ENCODE measurements around the gene LSR. TPM values are rescaled to one million over a fixed set of nuclear protein-coding genes. Genes with fewer than 3 reads are reported as not detected.

LSR gene
- total RNA-seq, 1 donor from 2014 or later = 229 TPM

DNA sequence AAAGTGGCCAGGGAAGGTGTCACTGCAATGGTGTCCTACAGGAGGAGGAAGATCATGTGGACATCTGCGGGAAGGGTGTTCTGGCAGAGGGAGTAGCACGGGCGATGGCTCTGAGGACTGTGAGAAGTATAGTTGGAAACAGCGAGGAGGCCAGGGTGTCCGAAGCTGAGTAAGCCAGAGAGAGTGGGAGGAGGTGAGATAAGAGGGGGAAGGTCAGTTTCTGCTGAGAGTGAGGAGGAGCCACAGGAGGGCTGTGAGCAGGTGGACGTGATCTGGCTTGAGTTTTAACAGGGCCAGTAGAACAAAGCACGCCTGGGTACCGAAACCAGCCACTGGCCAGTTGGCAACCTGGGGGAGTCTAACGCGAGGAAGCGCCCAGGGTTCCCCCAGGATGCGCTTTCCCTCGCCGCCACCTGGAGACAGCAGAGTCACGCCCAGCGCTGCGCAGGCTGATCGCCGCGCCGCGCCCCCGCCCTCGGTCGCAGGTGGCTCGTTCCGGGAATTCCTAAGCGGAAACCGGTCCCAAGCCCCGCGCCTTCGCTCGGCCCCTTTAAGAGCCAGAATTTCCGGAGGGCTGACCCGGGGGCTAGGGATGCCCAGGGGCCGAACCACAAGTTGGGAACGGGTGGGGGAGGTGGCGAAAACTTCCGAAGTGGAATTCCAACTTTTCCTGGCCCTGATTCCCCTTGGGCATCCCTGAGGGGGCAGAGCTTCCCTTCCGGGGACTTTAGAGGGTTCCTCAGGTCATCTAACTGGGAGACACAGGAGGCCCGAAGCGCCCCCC is 1.1 kb upstream of the LSR start:
- peak; percentile 87 for DNase-seq (ENCODE audit: low spot score)

DNA sequence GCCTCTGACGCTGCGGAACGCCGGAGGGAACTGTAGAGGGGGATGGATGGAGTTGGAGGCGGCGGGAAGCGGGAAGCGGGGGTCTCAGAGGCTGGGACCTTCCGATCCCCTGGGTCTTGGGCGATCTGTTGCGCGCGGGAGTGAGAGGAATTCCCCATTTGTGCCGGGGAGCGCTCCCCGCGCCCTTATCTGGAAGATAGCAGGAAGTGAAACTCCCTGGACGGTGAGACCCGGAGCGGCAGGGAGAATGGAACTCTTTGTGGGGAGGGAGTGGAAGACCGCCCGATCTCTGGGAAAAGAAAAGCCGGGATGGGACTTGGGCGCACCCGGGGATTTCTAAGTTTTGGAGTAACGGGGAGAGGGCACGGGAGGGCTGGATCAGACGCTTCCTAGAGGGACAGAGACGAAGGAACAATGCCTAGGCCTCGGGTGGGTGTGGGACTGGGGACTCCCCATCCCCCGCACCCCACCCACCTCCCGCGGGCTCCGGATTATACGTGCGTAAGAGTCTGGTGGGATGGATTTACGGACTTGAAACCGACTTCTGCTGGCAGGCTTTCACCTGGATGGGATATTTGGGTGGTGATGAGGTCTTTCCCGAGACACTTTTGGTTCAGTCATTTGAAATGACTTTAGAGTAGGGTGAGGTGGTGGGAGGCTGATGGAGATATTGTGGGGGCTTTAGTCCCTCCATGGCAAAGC is 495 bp downstream of the LSR start:
- DNase-seq (ENCODE audit: low spot score) = no peak

DNA sequence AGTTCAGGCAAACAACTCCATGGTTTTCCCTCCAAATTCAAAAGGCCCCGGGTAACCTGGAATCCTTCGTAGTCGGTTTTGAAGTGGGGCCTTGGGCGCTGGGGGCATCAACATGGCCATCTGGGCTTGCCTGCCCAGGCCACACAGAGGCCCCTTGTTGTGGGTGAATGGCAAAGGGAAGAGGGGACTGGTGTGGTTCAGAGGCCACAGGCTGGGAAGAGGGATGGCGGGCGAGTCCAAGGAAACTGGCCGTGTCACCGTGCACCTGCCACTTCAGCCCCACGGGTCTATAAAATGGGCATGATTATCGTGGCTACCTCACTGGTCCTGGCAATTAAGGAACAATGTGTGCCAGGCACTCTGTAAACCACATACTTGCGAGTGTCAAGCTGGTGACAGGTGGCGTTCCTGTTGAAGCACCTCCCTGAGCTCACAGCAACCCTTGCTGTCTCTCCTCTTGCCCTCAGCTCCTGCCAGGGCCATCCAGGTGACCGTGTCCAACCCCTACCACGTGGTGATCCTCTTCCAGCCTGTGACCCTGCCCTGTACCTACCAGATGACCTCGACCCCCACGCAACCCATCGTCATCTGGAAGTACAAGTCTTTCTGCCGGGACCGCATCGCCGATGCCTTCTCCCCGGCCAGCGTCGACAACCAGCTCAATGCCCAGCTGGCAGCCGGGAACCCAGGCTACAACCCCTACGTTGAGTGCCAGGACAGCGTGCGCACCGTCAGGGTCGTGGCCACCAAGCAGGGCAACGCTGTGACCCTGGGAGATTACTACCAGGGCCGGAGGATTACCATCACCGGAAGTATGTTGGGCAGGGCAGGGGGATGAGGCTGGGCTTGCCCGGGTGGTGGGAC is 1.3 kb downstream of the LSR start:
- no peak for DNase-seq (ENCODE audit: low spot score)

DNA sequence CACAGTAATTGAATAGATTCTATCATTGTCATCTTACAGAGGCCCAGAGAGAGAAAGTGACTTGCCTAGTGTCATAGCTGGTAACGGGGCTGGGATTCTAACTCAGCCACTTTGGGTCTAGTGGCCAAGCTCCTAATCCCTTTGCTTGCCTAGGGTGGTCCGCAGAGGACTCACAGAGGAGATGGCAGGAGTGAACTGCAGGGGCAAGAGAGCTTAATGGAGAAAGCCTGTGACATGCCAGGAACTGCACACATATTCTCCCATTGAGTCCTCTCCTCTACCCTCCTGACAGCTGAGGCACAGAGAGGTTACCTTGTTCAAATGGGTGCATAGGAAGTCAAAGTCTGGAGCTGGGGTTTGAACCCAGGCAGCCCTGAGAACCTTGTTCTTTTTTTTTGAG is 2.7 kb downstream of the LSR start:
- DNase-seq (ENCODE audit: low spot score) = no peak

DNA sequence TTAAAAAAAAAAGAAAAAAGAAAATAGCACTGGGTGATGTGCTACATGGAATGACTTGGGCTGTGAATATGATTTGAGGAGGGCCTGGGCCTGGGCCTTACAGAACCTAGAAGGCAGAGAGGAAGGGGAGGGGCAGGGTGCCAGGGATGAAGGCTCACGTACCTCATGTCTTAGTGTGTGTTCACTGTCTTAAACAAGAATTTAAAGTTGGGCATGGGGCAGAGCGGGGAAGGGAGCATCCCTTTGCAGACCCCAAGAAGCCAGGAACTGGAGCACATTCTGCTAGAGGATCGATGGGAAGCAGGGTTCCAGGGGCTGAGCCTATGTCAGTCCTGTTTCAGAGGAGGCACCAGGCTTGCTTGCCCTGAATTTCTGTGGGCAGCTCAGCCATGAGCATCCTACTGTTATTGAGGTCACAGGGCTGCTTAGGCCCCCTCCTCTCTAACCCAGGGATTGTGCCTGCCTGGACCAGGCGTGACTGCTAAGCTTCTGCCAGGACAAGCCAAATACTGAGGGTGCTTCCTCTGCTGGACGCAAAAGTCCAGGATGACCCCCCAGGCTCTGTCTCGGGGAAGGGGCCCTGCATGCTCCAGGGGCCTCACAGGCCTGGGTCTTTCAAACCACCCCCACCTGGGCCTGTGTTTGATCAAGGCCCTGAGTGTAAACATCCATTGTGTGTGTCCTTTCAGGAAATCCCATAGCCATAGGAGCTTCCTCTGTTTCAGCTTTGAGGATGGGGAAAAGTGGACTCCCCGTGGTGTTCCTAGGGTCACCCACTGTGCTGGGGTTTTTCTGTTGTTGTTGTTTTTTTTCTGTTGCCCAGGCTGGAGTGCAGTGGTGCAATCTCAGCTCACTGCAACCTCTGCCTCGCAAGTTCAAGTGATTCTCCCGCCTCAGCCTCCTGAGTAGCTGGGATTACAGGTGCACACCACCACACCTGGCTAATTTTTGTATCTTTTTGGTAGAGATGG is 4.8 kb downstream of the LSR start:
- no peak for DNase-seq (ENCODE audit: low spot score)

DNA sequence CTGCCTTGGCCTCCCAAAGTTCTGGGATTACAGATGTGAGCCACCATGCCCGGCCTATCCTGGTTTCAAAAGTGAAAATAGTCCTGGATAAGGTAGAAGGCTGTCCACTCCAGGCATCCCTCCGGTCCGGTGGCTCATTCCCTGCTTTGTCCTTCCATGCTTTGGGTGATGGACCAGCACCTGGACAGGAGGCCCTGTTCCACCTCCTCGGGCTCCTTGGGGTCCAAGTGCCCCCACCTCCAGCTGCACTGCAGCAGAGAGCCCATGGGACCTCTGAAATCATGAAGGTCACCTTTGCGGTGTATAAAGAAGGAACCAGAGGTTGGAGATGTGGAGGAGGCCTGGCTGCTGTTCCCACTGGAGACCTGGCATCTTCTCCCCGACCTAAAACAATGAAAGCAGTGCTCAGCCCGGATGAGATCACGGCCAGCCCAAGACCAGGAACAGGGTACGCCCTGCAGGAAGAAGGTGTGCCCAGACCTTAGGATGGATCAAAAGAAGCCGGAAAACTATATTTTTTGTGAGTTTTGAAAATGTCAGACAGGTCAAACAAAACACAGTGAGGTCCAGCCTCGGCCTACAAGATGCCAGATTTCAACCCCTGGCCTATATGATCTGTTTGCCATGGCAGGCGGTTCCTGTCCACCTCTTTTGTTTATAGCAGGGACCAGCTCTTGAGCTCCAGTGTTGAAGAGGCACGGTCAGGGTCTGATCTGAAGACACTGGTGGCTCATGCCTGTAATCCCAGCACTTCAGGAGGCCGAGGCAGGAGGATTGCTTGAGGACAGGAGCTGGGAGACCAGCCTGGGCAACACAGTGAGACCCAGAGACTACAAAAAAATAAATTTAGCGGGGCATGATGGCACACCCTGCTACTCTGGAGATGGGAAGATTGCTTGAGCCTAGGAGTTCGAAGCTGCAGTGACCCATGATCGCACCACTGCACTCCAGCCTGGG is 5.8 kb downstream of the LSR start:
- no peak for DNase-seq (ENCODE audit: low spot score)

DNA sequence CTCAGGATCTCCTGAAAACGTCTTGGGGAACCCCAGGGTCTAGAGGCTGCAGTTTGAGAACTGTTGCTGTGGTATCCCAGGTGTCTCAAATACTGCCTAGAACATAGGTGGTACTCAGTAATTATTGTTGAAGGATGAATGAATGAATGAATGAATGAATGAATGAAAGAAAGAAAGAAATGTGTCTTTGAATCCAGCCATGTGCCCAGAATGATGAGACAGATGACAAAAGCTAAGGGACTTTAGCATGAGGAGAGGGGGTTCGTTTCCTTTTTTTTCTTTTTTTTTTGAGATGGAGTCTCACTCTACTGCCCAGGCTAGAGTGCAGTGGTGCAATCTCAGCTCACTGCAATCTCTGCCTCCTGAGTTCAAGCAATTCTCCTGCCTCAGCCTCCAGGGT is 7.8 kb downstream of the LSR start:
- DNase-seq (ENCODE audit: low spot score) = no peak

DNA sequence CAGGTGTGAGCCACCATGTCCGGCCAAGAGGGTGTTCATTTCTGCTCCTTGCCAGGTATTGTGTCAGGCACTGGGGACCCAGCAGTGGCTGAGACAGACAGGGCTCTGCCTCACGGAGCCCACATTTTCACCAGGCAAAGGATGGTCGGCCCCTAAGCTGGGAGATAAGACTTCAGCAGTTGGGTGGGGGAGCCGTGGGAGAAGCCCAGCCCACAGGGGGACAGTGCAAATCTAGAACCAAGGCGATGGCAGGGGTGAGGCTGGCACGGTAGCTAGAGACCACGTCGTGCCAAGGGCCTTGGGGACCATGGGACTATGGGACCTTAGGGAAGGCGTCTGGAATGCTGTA is 8.3 kb downstream of the LSR start:
- no peak for DNase-seq (ENCODE audit: low spot score)

DNA sequence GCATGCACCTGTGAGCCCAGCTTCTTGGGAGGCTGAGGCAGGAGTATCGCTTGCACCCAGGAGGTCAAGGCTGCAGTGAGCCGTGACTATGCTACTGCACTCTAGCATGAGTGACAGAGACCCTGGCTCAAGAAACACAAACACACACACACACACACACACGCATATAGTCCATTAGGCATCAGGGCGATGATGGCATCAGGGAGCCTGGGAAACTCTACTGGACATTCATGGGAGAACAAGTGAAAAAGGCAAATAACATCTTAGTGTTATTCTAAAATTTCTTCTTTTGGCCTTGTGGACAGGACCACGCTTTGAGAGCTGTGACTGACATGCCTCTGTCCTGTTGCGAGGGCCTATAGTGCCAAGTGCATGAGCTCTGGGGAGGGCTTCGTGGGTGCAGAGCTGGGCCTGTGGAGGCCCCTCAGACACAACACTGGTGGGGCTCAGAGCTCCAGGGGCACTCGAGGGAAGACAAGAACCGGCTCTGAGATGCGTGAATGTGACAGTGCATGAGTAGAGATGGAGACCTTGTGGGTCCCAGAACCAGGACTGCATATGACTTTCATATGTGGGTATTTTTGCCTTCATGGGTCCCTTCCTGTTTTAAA is 12.0 kb downstream of the LSR start:
- DNase-seq (ENCODE audit: low spot score) = no peak

DNA sequence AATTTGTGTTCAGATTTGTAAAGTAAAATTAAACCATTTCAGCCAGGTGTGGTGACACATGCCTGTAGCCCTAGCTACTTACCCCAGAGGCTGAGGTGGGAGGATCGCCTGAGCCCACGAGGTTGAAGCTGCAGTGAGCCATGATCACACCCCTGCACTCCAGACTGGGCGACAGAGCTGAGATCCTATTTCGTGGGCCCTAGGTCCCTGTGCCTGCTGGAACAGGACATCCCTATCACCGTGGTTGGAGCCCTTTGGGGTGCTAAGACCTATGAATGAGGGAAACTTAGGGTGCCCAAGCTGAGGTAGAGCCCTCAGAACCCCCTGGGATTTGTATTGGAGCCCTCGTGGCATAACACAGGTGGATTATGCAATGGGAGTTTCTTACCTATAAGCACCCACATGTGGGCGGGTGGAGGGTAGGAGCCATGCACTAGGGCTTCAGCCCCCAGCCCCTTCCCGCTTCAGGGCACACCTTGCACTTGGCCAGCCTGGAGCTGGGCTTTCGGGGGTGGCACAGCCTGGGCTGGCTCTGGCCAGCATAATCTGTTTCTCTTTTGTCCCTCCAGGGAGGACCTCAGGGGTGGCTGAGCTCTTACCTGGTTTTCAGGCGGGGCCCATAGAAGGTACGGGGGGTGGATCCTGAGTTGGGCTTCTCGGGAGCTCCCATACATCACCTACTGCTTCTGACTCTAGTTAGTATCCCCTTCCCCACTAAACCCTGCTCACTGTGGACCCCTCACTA is 12.7 kb downstream of the LSR start:
- DNase-seq (ENCODE audit: low spot score) = no peak

DNA sequence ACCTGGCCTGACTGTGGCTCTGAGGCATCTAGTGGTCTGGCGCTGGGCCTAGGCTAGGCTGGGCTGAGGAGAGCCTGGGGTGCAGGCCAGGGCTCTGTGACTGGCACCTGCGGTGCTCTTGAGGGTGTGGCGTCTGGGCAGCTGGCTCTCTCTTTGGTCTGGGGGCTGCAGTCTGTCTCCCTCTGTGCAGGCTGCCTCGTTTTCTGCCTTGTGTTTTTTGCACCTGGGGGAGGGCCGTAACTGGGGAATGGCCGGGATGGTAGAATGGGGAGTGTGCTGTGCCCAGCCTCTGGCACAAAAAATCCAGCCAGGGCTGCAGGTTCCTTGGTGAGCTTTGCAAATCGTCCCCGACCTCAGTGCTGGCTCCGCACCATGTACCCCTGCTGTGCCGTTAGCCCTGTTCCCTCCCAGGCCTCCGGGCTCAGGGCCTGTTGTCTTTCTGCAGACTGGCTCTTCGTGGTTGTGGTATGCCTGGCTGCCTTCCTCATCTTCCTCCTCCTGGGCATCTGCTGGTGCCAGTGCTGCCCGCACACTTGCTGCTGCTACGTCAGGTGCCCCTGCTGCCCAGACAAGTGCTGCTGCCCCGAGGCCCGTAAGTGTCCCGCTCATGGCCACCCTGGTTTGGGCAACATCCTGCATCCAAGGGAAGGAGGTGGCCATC is 13.4 kb downstream of the LSR start:
- no peak for DNase-seq (ENCODE audit: low spot score)

DNA sequence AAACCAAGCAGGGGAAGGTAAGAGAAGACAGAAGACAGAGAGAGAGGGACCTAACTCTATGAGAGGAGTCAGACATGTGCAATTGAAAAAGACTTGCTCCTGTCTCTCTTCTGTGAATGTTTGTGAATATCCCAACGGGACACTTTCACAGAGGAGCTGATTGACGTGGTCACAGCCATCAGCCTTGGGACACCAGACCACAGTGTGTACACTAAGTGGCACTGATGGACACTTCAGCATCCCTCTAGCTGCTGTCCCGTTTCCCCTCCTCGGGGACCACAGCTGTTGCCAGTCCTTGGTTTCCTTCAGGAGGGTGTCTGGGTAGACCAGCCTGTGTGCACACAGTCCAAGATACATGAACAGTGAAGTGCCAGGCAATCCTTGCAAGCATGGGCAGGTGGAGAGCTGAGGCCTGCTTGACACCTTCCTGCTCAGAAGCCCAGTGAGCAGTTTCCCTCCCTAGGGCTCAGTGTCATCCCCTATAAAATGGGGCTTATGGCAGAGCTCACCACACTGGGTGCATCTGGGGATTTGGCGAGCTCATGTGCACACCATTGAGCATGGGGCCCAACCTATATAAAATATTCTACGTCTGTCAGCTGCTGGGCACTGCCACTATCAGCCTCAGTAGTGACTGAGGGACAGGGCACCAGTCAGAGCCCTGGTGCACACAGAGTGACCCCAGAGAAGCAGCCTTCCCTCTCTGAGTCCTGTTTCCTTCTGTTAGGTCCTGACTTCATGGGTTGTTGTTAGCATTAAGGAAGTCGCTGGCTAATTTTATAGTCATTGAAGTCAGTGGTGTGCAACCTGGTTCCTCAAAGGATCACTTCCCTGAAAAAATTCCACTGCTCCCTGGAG is 15.7 kb downstream of the LSR start:
- DNase-seq (ENCODE audit: low spot score) = no peak

DNA sequence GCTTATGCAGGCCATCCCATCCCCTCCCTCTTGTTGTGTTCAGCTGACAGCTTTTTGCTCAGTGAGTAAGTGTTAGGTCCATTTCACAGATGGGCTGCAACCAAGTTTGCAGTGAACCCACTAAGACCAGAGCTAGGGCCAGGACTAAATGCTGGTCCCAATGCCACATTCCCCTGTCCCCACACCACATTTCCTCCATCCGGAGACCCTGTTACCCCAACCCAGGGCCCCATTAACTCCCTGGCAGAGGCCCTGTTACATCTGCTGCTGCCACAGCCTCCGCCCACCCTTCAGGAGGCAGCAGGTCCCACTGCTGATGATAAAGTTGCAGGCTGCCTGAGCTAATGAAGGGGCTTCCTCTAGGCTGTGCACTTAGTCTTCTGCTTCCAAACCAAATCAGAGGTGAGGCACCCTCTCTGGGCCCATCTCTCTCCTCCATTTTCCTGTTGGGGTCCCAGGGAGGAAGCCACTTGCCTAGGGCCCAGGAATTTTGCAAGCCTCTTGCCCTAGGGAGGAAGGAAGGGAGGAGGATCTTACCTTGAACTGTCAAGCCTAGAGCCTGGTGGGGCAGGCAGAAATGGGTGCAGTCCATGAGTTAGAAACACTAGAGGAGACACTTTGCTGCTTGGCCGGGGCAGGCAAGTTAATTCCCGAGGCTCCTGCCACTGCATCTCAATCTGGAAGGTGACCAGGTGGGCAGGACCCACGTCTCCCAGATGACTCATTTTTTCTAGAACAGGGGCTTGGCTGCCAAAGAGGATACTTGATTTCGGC is 16.5 kb downstream of the LSR start:
- no peak for DNase-seq (ENCODE audit: low spot score)

DNA sequence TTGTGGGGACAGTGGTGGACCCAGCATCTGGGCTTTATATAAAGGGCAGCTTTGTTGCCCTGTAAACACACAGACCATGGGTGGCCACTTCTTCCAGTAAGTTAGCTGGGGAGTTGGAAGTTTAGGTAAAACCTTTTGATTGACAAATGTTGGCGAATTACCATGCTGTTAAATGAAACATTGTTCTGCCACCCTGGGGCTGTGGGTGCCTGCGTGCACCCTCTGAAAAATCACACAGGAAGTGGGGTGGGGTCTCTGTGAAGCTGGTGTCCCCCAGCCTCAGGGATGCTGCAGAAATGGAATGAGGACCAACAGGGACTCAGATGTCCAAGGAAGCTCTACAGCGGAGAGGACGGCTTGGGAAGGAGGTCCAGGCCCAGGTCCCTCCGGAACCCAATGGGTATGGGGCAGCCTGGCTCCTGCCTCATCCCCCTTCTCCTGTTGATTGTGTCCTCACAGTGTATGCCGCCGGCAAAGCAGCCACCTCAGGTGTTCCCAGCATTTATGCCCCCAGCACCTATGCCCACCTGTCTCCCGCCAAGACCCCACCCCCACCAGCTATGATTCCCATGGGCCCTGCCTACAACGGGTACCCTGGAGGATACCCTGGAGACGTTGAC is 17.2 kb downstream of the LSR start:
- no peak for DNase-seq (ENCODE audit: low spot score)

DNA sequence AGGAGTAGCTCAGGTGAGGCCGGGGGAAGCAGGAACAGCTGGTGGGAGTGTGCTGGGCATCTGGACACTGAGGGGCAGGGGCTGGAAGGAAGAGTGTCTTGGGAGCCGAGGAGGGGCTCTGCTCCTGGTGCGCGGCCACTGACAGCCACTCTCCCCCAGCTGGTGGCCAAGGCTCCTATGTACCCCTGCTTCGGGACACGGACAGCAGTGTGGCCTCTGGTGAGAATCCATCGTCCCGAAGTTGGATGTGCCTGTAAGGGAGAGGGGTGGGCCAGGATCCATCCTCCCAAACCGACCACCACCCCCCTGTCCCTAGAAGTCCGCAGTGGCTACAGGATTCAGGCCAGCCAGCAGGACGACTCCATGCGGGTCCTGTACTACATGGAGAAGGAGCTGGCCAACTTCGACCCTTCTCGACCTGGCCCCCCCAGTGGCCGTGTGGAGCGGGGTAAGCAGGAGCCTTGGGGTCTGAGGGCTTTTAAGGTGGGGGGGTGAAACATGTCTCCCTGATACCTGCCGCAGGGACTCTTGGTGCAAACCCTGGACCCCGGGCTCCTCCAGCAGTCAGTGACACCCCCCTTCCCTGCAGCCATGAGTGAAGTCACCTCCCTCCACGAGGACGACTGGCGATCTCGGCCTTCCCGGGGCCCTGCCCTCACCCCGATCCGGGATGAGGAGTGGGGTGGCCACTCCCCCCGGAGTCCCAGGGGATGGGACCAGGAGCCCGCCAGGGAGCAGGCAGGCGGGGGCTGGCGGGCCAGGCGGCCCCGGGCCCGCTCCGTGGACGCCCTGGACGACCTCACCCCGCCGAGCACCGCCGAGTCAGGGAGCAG is 17.9 kb downstream of the LSR start:
- DNase-seq (ENCODE audit: low spot score) = no peak
